Right lobe of liver (tissue), 6 donors: ENCODE measurements around the gene AIF1. TPM values are rescaled to one million over a fixed set of nuclear protein-coding genes. Genes with fewer than 3 reads are reported as not detected.

Source experiments
- ATAC-seq, 4 donors: fragments of 200-7000 bp; cut with Tn5 transposase; one replicate each; pipeline ENCODE4 v1.9.1; 2020; ENCODE audit warnings: mild to moderate bottlenecking in 4 of 4, moderate library complexity in 4 of 4
- DNase-seq, 3 donors: peaks; one replicate each; pipeline ENCODE4 v3.0.0-alpha.2; 2020
- H3K27ac ChIP-seq, 3 donors: fragments of 200-600 bp; one replicate each; pipeline ENCODE4 v1.8.0; 2022
- H3K27me3 ChIP-seq, 2 donors: fragments of 200-600 bp; one replicate each; pipeline ENCODE4 v1.8.0; 2022
- H3K36me3 ChIP-seq, 4 donors: fragments of 200-600 bp; sonication (generic) in 1 of 4; one replicate each; pipeline versions ENCODE4 v1.5.1 to v1.8.0; 2017 to 2022; ENCODE audit warnings: control low read depth in 1 of 4
- H3K4me1 ChIP-seq, 4 donors: fragments of 200-600 bp; sonication (generic) in 1 of 4; one replicate each; pipeline versions ENCODE4 v1.5.1 to v1.8.0; 2017 to 2022; ENCODE audit warnings: control low read depth in 1 of 4
- H3K4me3 ChIP-seq, 3 donors: fragments of 200-600 bp; one replicate each; pipeline ENCODE4 v1.8.0; 2022
- H3K9me3 ChIP-seq, 4 donors: fragments of 200-600 bp; sonication (generic) in 1 of 4; one replicate each; pipeline versions ENCODE4 v1.5.1 to v1.8.0; 2017 to 2022; ENCODE audit warnings: control low read depth in 1 of 4
- CTCF ChIP-seq, 4 donors: fragments of 200-600 bp in 3 of 4; fragments of 450-650 bp in 1 of 4; IDR thresholded peaks; one replicate each; pipeline versions ENCODE4 v1.5.1 to v1.8.0; 2016 to 2022; ENCODE audit warnings: antibody characterized with exemption in 4 of 4, mild to moderate bottlenecking in 2 of 4
- POLR2A ChIP-seq: fragments of 450-650 bp; IDR thresholded peaks from one replicate; pipeline ENCODE4 v1.6.1; 2017; ENCODE audit warnings: antibody characterized with exemption, mild to moderate bottlenecking
- WGBS: methylation state at CpG from one replicate; pipeline ENCODE4 v1.1.6; 2018; ENCODE audit warnings: low coverage, low lambda C conversion rate; ENCODE audit not compliant: insufficient coverage; ENCODE audit errors: missing lambda C conversion rate; 5-methylcytosine and 5-hydroxymethylcytosine counted together
- intact Hi-C, 2 donors: fragments of 100-400 bp; cut with DNase I; formaldehyde crosslinking; loops; one replicate each; pipeline versions ENCODE4 v1.11.2 to v1.14.1; 2022
- total RNA-seq, 6 experiments: library from RNA; depleted of rRNA in 2 of 6; stranded (reverse); fragments of >200 nt in 2 of 6; fragmentation: NEBNext Ultra II Directional in 3 of 6; extraction: Animal tissue kit (Norgen Biotek cat#: 25700) in 3 of 6; gene quantifications; one replicate each; pipeline versions ENCODE4 v1.1.0 to v1.2.4, GENCODE V29; 2016 to 2023
- donor health status: DM: no; HTN: yes; CAD: no.
- donor health status: DM: no; HTN: no; CAD: no.
- donor health status: DM: no; HTN: no; CAD: no.
- donor health status: DM: no; HTN: yes; CAD: no.
- donor health status: DM: no; HTN: yes; CAD: no.

Gene AIF1
- total RNA-seq, 6 experiments from 2014 or later: 6.7 to 28.5 (median 13.0) TPM

- H3K9me3 ChIP-seq: no peaks in the 10 kb centered on the region
- 34% methylated on average over 8 of the region's 8 CpGs for WGBS
- peak within 1 kb of the TSS; percentile 11 to 57 (median 53) for H3K4me3 ChIP-seq
- H3K27me3 ChIP-seq: no peaks in the 10 kb centered on the region
- ATAC-seq: peak; percentile 36 to 59 (median 51)
- peaks cover 0 to 69% (median 22%) of the 10 kb centered on the region in 4 donors for H3K4me1 ChIP-seq
- intact Hi-C loops: no loop called here
- peak in 1 of 3 donors; percentile 84 for DNase-seq
- peaks cover 0 to 9% (median 1%) of the 10 kb centered on the region in 4 donors for H3K36me3 ChIP-seq
- peak within 1 kb of the TSS; percentile 1 to 68 (median 57) for H3K27ac ChIP-seq
- TF ChIP-seq POLR2A (peak; percentile 90), CTCF (IDR thresholded peaks at IDR 0.05) (peak in 1 of 4 donors; percentile 9)
These were observed 40.6 kb downstream of the AIF1 start, which contains the start of gene APOM for GRCh38 chr6:31655349-31656237. Gene APOM, plus strand, starts transcription at chr6:31655894. Its CDS starts 73 bp downstream, at chr6:31655967.

DNA sequence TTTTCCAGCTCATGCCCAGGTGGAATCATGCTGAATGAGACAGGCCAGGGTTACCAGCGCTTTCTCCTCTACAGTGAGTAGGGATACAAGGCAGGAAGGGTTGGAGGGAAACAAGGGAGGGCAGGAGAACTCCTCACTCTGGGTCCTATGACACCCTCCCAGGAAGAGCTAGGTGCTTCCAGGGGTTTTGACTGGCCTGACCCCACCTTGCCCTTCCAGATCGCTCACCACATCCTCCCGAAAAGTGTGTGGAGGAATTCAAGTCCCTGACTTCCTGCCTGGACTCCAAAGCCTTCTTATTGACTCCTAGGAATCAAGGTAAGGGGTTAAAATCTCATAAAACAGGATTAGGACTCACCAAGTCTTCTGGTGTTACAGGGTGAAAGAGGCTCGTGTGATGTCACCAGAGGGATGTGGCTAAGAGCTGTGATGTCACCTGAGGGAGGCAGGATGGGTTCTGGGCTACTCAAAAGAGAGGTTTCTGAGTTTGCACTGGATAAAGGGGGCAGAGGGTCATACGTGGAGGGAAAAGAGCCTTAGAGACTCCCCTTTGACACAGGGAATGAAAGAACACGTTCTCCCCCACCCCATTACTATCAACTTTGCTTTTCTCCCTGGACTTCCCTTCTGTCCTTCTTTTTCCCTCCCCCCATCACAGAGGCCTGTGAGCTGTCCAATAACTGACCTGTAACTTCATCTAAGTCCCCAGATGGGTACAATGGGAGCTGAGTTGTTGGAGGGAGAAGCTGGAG, 42.5 kb downstream of the AIF1 start:
- peaks cover 0 to 5% (median 1%) of the 10 kb centered on the region in 4 donors for H3K36me3 ChIP-seq
- H3K27ac ChIP-seq: no peak overlapping the region
- intact Hi-C loops: no loop called here
- WGBS: 69% methylated on average over 3 of the region's 6 CpGs
- no peak for ATAC-seq
- no peak for TF ChIP-seq CTCF (IDR thresholded peaks at IDR 0.05)
- no peak for TF ChIP-seq POLR2A
- H3K27me3 ChIP-seq: no peaks in the 10 kb centered on the region
- peaks cover 0 to 59% (median 18%) of the 10 kb centered on the region in 4 donors for H3K4me1 ChIP-seq
- H3K9me3 ChIP-seq: no peaks in the 10 kb centered on the region
- no peak overlapping the region for H3K4me3 ChIP-seq
- no peak for DNase-seq

GRCh38 chr6:31658158-31658688, 43.2 kb downstream of the AIF1 start:
- H3K4me1 ChIP-seq: peaks cover 0 to 60% (median 18%) of the 10 kb centered on the region in 4 donors
- H3K36me3 ChIP-seq: peaks cover 0 to 5% (median 1%) of the 10 kb centered on the region in 4 donors
- ATAC-seq (no peak), DNase-seq (no peak)
- TF ChIP-seq CTCF (IDR thresholded peaks at IDR 0.05) (no peak), POLR2A (no peak)
- no peak overlapping the region for H3K27ac ChIP-seq
- H3K9me3 ChIP-seq: no peaks in the 10 kb centered on the region
- H3K27me3 ChIP-seq: no peaks in the 10 kb centered on the region
- H3K4me3 ChIP-seq: no peak overlapping the region
- intact Hi-C loops: no loop called here
- WGBS: 78% methylated on average over 4 of the region's 4 CpGs

GRCh38 chr6:31658983-31659648, 44.1 kb downstream of the AIF1 start:
- no peak for ATAC-seq
- intact Hi-C loops: no loop called here
- whole genome bisulfite sequencing: 74% methylated on average over 5 of the region's 13 CpGs
- Histone ChIP-seq H3K36me3 (peaks cover 0 to 5% (median 1%) of the 10 kb centered on the region in 4 donors), H3K4me1 (peaks cover 1 to 60% (median 22%) of the 10 kb centered on the region in 4 donors), H3K27me3 (no peaks in the 10 kb centered on the region), H3K4me3 (peak overlapping the region; percentile 51 to 89 (median 73)), H3K27ac (no peak overlapping the region), H3K9me3 (no peaks in the 10 kb centered on the region)
- TF ChIP-seq CTCF (IDR thresholded peaks at IDR 0.05) (no peak), POLR2A (no peak)
- DNase-seq: no peak
